ENCODE data around the gene OLFML2A.

GRCh38 chr9:124759327-124759726 is 17.6 kb upstream of the OLFML2A start:
- TF ChIP-seq CTCF (conservative IDR thresholded peaks at IDR 0.05; ENCODE audit: low read depth, low read length) (no peak), EZH2 (IDR thresholded peaks at IDR 0.05; ENCODE audit: borderline replicate concordance, low read depth, low read length, poor library complexity, severe bottlenecking) (no peak)

All from A673 (cell line).